ENCODE data around the gene FAM171A2.
A peak's percentile ranks its signal among the peaks of the same experiment; 100 is the strongest.

Gene FAM171A2

DNA sequence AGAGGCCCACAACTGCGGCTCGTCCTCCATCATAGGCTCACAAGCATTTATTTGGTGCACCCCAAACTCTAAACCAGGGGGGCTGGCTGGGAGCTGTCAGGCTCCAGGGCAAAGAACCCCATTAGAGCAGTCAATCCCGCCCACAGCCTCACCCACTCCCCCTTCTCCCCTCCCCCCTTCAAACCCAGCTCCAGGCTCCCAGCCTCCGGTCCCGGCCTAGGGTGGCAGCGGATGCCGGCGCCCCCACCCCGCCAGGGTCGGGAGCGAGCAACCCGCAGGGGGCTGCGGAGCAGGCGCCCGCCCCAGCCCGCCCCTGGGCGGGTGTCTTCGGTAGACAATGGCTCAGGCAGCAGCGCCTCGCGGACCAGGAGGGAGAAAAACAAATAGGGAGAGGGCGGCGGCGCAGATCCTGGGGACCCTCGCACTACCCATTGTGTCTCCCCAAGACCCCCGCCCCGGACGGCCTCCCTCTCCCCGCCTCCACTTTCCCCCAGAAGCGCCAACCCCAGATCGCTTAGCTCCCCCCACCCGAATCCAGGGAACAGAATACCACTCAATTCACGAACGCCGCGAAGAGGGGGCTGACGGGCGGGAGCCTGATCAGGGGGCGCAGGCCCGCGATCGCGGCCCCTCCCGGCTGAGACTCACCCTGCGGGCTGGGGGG is 572 bp downstream of the FAM171A2 start:
- no peak for DNase-seq
- H2AFZ ChIP-seq (ENCODE audit: low read length), result peak overlapping the region; percentile 88
- peak overlapping the region; percentile 99 for H3K4me2 ChIP-seq (ENCODE audit: low read depth, low read length)
- peaks cover 11% of the 10 kb centered on the region for H3K4me1 ChIP-seq (ENCODE audit: low read length)
- H3K9me2 ChIP-seq (replicated peaks; ENCODE audit: insufficient read depth, low read length), result no peaks in the 10 kb centered on the region
- peaks cover 33% of the 10 kb centered on the region for H3K27me3 ChIP-seq (replicated peaks; ENCODE audit: insufficient read depth, low read length)
- H3K4me3 ChIP-seq (ENCODE audit: low read length), result peak overlapping the region; percentile 79
- H3F3A ChIP-seq (ENCODE audit: insufficient read depth, low read length), result peaks cover 6% of the 10 kb centered on the region
- H3K79me2 ChIP-seq (ENCODE audit: low read length), result no peaks in the 10 kb centered on the region
- H3K9me3 ChIP-seq (replicated peaks; ENCODE audit: insufficient read depth, low read length), result no peaks in the 10 kb centered on the region
- H3K9ac ChIP-seq (ENCODE audit: low read length), result peak overlapping the region; percentile 38; the same call in 1 of the 2 replicates
- no peak for TF ChIP-seq EZH2phosphoT487 (IDR thresholded peaks at IDR 0.05; ENCODE audit: low read length)
- TF ChIP-seq, protein P1, sequence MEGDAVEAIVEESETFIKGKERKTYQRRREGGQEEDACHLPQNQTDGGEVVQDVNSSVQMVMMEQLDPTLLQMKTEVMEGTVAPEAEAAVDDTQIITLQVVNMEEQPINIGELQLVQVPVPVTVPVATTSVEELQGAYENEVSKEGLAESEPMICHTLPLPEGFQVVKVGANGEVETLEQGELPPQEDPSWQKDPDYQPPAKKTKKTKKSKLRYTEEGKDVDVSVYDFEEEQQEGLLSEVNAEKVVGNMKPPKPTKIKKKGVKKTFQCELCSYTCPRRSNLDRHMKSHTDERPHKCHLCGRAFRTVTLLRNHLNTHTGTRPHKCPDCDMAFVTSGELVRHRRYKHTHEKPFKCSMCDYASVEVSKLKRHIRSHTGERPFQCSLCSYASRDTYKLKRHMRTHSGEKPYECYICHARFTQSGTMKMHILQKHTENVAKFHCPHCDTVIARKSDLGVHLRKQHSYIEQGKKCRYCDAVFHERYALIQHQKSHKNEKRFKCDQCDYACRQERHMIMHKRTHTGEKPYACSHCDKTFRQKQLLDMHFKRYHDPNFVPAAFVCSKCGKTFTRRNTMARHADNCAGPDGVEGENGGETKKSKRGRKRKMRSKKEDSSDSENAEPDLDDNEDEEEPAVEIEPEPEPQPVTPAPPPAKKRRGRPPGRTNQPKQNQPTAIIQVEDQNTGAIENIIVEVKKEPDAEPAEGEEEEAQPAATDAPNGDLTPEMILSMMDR (IDR thresholded peaks at IDR 0.05; ENCODE audit: low read length), result no peak
- no peak for TF ChIP-seq EZH2 (optimal IDR thresholded peaks at IDR 0.05; ENCODE audit: low read depth, low read length)
- H4K20me1 ChIP-seq (ENCODE audit: insufficient read depth, low read length), result no peaks in the 10 kb centered on the region
- no peak overlapping the region for H3K27ac ChIP-seq (ENCODE audit: low read length)
- no peaks in the 10 kb centered on the region for H3K36me3 ChIP-seq (replicated peaks; ENCODE audit: insufficient read depth, low read length)

DNA sequence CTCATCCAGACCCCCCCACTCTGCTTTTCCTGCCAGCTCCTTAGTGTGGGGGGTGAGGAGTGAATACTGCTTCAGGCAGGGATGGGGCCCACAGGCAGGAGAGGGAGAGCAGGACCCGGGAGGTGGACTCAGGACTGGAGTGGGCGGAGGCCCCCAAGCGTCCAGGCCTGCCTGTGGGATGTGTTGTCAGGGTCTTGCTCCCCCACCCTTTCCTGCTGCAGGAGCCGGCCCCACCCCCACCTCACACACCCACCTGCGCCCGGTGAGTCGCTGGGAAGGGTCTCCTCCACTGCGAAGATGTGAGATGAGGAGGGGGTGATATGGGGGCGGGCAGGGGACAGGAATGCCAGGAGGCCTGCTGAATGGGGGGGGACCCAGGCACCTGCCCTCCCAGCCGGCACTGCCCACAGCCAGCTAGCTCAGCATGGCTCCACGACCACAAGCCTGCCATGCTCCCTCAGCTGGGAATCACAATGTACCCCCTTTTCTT is 1.1 kb downstream of the FAM171A2 start:
- peak overlapping the region; percentile 79 for H3K4me3 ChIP-seq (ENCODE audit: low read length)
- H3K79me2 ChIP-seq (ENCODE audit: low read length), result no peaks in the 10 kb centered on the region
- H3K36me3 ChIP-seq (replicated peaks; ENCODE audit: insufficient read depth, low read length), result no peaks in the 10 kb centered on the region
- TF ChIP-seq, protein P1 (IDR thresholded peaks at IDR 0.05; ENCODE audit: low read length), result no peak
- TF ChIP-seq EZH2 (optimal IDR thresholded peaks at IDR 0.05; ENCODE audit: low read depth, low read length) (no peak), EZH2phosphoT487 (IDR thresholded peaks at IDR 0.05; ENCODE audit: low read length) (no peak)
- no peak overlapping the region for H3K27ac ChIP-seq (ENCODE audit: low read length)
- no peaks in the 10 kb centered on the region for H4K20me1 ChIP-seq (ENCODE audit: insufficient read depth, low read length)
- peak overlapping the region; percentile 99; the same call in 1 of the 2 replicates for H3K4me2 ChIP-seq (ENCODE audit: low read depth, low read length)
- H3K27me3 ChIP-seq (replicated peaks; ENCODE audit: insufficient read depth, low read length), result peaks cover 30% of the 10 kb centered on the region
- H3K9me2 ChIP-seq (replicated peaks; ENCODE audit: insufficient read depth, low read length), result no peaks in the 10 kb centered on the region
- no peaks in the 10 kb centered on the region for H3K9me3 ChIP-seq (replicated peaks; ENCODE audit: insufficient read depth, low read length)
- H3K9ac ChIP-seq (ENCODE audit: low read length), result no peak overlapping the region; the same call in 1 of the 2 replicates
- peak overlapping the region; percentile 88; the same call in 1 of the 2 replicates for H2AFZ ChIP-seq (ENCODE audit: low read length)
- H3K4me1 ChIP-seq (ENCODE audit: low read length), result peaks cover 11% of the 10 kb centered on the region
- DNase-seq, result no peak
- peaks cover 6% of the 10 kb centered on the region for H3F3A ChIP-seq (ENCODE audit: insufficient read depth, low read length)

DNA sequence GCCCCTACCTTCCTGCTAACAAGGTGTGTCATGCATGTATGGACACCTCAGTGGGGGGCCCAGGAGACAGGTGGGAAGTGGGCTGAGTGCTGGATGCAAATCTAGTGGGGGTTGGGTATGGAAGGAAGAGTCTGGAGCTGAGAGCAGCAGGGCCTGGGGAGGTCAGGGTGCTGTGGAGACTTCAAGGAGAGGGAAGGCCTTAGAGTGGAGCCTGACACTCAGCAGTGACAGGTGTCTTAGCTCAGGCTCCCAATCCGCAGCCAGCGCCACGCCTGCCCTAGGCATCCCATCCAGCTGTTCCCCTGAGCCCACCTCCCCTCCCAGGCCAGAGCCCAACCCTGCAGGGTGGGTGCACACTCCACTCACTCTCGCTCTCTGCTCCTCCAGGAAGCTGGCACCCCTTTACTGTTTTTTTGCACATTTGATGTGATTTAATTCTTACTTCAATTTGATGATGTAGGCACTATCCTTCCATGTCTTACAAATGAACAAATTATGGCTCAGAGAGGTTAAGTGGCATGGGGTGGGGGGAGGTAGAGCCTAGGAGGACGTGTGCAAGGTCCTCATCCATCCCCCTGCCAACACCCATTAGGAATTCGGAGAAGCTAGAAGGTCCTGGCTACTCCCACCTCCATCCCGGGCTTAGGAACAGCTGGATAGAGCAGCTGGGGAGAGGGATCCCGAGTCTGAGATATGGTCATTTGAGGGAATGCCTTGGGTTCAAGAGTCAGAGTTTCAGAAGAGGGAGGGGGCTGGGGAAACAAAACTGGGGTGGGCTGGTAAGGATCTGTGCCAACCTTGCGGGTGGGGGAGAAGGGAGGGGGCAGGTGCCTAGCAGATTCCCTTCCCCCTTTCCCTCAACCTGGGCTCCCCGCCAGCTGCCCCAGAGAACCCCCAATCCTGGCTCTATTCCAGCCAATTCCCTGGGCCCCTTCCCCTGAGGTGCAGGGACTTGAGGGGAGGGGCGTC is 2.1 kb downstream of the FAM171A2 start:
- H2AFZ ChIP-seq (ENCODE audit: low read length), result no peak overlapping the region
- no peaks in the 10 kb centered on the region for H3K9me2 ChIP-seq (replicated peaks; ENCODE audit: insufficient read depth, low read length)
- H3K27me3 ChIP-seq (replicated peaks; ENCODE audit: insufficient read depth, low read length), result peaks cover 21% of the 10 kb centered on the region
- peaks cover 6% of the 10 kb centered on the region for H3F3A ChIP-seq (ENCODE audit: insufficient read depth, low read length)
- no peaks in the 10 kb centered on the region for H3K9me3 ChIP-seq (replicated peaks; ENCODE audit: insufficient read depth, low read length)
- no peaks in the 10 kb centered on the region for H4K20me1 ChIP-seq (ENCODE audit: insufficient read depth, low read length)
- no peak overlapping the region for H3K9ac ChIP-seq (ENCODE audit: low read length)
- DNase-seq, result no peak
- H3K4me1 ChIP-seq (ENCODE audit: low read length), result peaks cover 11% of the 10 kb centered on the region
- no peak for TF ChIP-seq EZH2 (optimal IDR thresholded peaks at IDR 0.05; ENCODE audit: low read depth, low read length)
- no peak for TF ChIP-seq EZH2phosphoT487 (IDR thresholded peaks at IDR 0.05; ENCODE audit: low read length)
- TF ChIP-seq, protein P1 (IDR thresholded peaks at IDR 0.05; ENCODE audit: low read length), result no peak
- H3K4me2 ChIP-seq (ENCODE audit: low read depth, low read length), result no peak overlapping the region
- H3K36me3 ChIP-seq (replicated peaks; ENCODE audit: insufficient read depth, low read length), result no peaks in the 10 kb centered on the region
- H3K4me3 ChIP-seq (ENCODE audit: low read length), result no peak overlapping the region
- no peak overlapping the region for H3K27ac ChIP-seq (ENCODE audit: low read length)
- no peaks in the 10 kb centered on the region for H3K79me2 ChIP-seq (ENCODE audit: low read length)
